CD14-positive monocyte (primary cell): ENCODE data around the gene MRPL24. TPM values are rescaled to one million over a fixed set of nuclear protein-coding genes. Genes with fewer than 3 reads are reported as not detected.

ENCODE experiments used
- DNase-seq, 3 donors: peaks; one replicate each; pipeline ENCODE4 v3.0.0-alpha.2; 2011 to 2022
- H2AFZ ChIP-seq: 2 replicates; pipeline ENCODE4 v1.6.0; 2012; ENCODE audit warnings: mild to moderate bottlenecking, low read depth, low read length, inconsistent platforms; ENCODE audit not compliant: insufficient read depth, poor library complexity, severe bottlenecking
- H3K27ac ChIP-seq, 2 donors: 1 replicate in 1 of 2; 2 replicates in 1 of 2; pipeline ENCODE4 v1.5.1; 2012 to 2013; ENCODE audit warnings: low read length in 2 of 2, control low read depth in 1 of 2, inconsistent platforms in 1 of 2, low read depth in 1 of 2, mild to moderate bottlenecking in 1 of 2
- H3K27me3 ChIP-seq, 2 donors: one replicate each; pipeline versions ENCODE4 v1.6.0 to v1.6.1; 2011 to 2013; ENCODE audit warnings: low read length in 2 of 2; ENCODE audit not compliant: control insufficient read depth in 2 of 2, insufficient read depth in 2 of 2
- H3K36me3 ChIP-seq, 2 donors: replicated peaks in 1 of 2; 1 replicate in 1 of 2; 2 replicates in 1 of 2; pipeline versions ENCODE4 v1.5.1 to v1.6.1; 2012 to 2013; ENCODE audit warnings: low read length in 2 of 2, control low read depth in 1 of 2, inconsistent platforms in 1 of 2, mild to moderate bottlenecking in 1 of 2; ENCODE audit not compliant: insufficient read depth in 2 of 2, control insufficient read depth in 1 of 2
- H3K4me1 ChIP-seq, 2 donors: 1 replicate in 1 of 2; 2 replicates in 1 of 2; pipeline versions ENCODE4 v1.5.1 to v1.6.1; 2012 to 2013; ENCODE audit warnings: low read length in 2 of 2, control low read depth in 1 of 2, inconsistent platforms in 1 of 2, mild to moderate bottlenecking in 1 of 2, moderate library complexity in 1 of 2; ENCODE audit not compliant: insufficient read depth in 2 of 2, control insufficient read depth in 1 of 2
- H3K4me2 ChIP-seq: replicated peaks from 2 replicates; pipeline ENCODE3; 2012; ENCODE audit warnings: low read length, moderate library complexity, mild to moderate bottlenecking; ENCODE audit not compliant: poor library complexity, severe bottlenecking; ENCODE audit errors: extremely low read depth
- H3K4me3 ChIP-seq, 3 experiments: fragments of 200-600 bp in 1 of 3; sonication (generic) in 1 of 3; replicated peaks in 1 of 3; 1 replicate in 2 of 3; 2 replicates in 1 of 3; pipeline ENCODE4 v1.5.1; 2011 to 2013; ENCODE audit warnings: low read length in 3 of 3, mild to moderate bottlenecking in 3 of 3, control low read depth in 2 of 3, low read depth in 2 of 3, inconsistent platforms in 1 of 3, moderate library complexity in 1 of 3
- H3K79me2 ChIP-seq: 2 replicates; pipeline ENCODE4 v1.6.0; 2012; ENCODE audit warnings: mild to moderate bottlenecking, control low read depth, inconsistent platforms, low read length, moderate library complexity; ENCODE audit not compliant: insufficient read depth
- H3K9ac ChIP-seq: 2 replicates; pipeline ENCODE4 v1.6.0; 2017; ENCODE audit warnings: low read length, mild to moderate bottlenecking; ENCODE audit not compliant: insufficient read depth, poor library complexity, severe bottlenecking
- H3K9me3 ChIP-seq, 2 donors: replicated peaks in 1 of 2; 1 replicate in 1 of 2; 2 replicates in 1 of 2; pipeline versions ENCODE4 v1.5.1 to v1.6.1; 2012 to 2013; ENCODE audit warnings: low read length in 2 of 2, control low read depth in 1 of 2; ENCODE audit not compliant: control insufficient read depth in 1 of 2, insufficient read depth in 1 of 2
- H4K20me1 ChIP-seq: 2 replicates; pipeline ENCODE4 v1.6.0; 2012; ENCODE audit warnings: mild to moderate bottlenecking, low read length, control low read depth, moderate library complexity; ENCODE audit not compliant: insufficient read depth
- H3K27ac Mint-ChIP-seq, 7 donors: one replicate each; pipeline ENCODE4 v1.8.0; 2020; ENCODE audit warnings: mild to moderate bottlenecking in 7 of 7, mixed read lengths in 7 of 7, moderate library complexity in 6 of 7, inconsistent platforms in 2 of 7
- H3K27me3 Mint-ChIP-seq, 3 donors: one replicate each; pipeline ENCODE4 v1.8.0; 2021 to 2022; ENCODE audit warnings: low read depth in 3 of 3, mild to moderate bottlenecking in 3 of 3, mixed read lengths in 3 of 3, moderate library complexity in 3 of 3, inconsistent platforms in 1 of 3
- H3K36me3 Mint-ChIP-seq, 2 donors: one replicate each; pipeline ENCODE4 v1.8.0; 2020; ENCODE audit warnings: mixed read lengths in 2 of 2, inconsistent platforms in 1 of 2, mild to moderate bottlenecking in 1 of 2
- H3K4me1 Mint-ChIP-seq: one replicate; pipeline ENCODE4 v1.8.0; 2020; ENCODE audit warnings: mild to moderate bottlenecking, mixed read lengths
- H3K4me3 Mint-ChIP-seq, 2 donors: one replicate each; pipeline ENCODE4 v1.8.0; 2020; ENCODE audit warnings: mild to moderate bottlenecking in 2 of 2, mixed read lengths in 2 of 2, moderate library complexity in 1 of 2
- H3K9me3 Mint-ChIP-seq, 7 donors: one replicate each; pipeline ENCODE4 v1.8.0; 2020 to 2022; ENCODE audit warnings: mixed read lengths in 7 of 7, mild to moderate bottlenecking in 6 of 7, moderate library complexity in 6 of 7, inconsistent platforms in 2 of 7
- CTCF ChIP-seq: fragments of 200-600 bp; IDR thresholded peaks from one replicate; pipeline ENCODE4 v1.8.0; 2022; ENCODE audit warnings: antibody characterized with exemption, mild to moderate bottlenecking
- WGBS: methylation state at CpG from one replicate; pipeline ENCODE4 v1.1.5; 2013; ENCODE audit warnings: missing lambda C conversion rate; ENCODE audit not compliant: insufficient coverage; 5-methylcytosine and 5-hydroxymethylcytosine counted together
- intact Hi-C, 2 donors: fragments of 100-400 bp; cut with micrococcal nuclease; formaldehyde crosslinking; loops; one replicate each; pipeline versions ENCODE4 v1.15.0 to v1.15.1; 2023
- polyA plus RNA-seq, 3 donors: library from polyadenylated mRNA; depleted of rRNA in 1 of 3; unstranded in 2 of 3; stranded (reverse) in 1 of 3; fragments of 300-500 nt in 2 of 3; fragments of >200 nt in 1 of 3; fragmentation: Illumina TruSeq in 2 of 3; gene quantifications; 1 replicate in 2 of 3; 2 replicates in 1 of 3; pipeline ENCODE4 v1.2.3, GENCODE V29; 2012 to 2021

Gene MRPL24
- polyA plus RNA-seq, 3 donors: 28.7 to 47.0 (median 38.4) TPM

- DNase-seq: no peak
- Histone ChIP-seq H3K79me2 (no peaks in the 10 kb centered on the region), H4K20me1 (no peaks in the 10 kb centered on the region), H3K27me3 (peaks cover 44 to 75% of the 10 kb centered on the region in 2 donors), H3K27ac (no peak overlapping the region), H3K9ac (no peak overlapping the region), H3K4me3 (no peak overlapping the region), H2AFZ (no peak overlapping the region), H3K36me3 (no peaks in the 10 kb centered on the region), H3K9me3 (peaks cover 0 to 15% of the 10 kb centered on the region in 2 donors), H3K4me2 (no peak overlapping the region), H3K4me1 (peaks cover 20 to 22% of the 10 kb centered on the region in 2 donors)
- 83% methylated on average over 1 of the region's 4 CpGs for WGBS
- H3K9me3 Mint-ChIP-seq: peaks cover 0 to 25% (median 10%) of the 10 kb centered on the region in 7 donors
- peak overlapping the region in 1 of 2 donors; percentile 58 for H3K4me3 Mint-ChIP-seq
- peaks cover 0 to 7% of the 10 kb centered on the region in 2 donors for H3K36me3 Mint-ChIP-seq
- H3K27me3 Mint-ChIP-seq: peaks cover 76 to 83% (median 82%) of the 10 kb centered on the region in 3 donors
- intact Hi-C loops: no loop called here
- no peak for TF ChIP-seq CTCF
- peaks cover 28% of the 10 kb centered on the region for H3K4me1 Mint-ChIP-seq
- no peak overlapping the region for H3K27ac Mint-ChIP-seq
Measured at GRCh38 chr1:156703336-156703735, 37.6 kb downstream of the MRPL24 start.

GRCh38 chr1:156700736-156701531, 40.0 kb downstream of the MRPL24 start:
- no peak for TF ChIP-seq CTCF
- Mint-ChIP-seq H3K9me3 (peaks cover 0 to 16% (median 5%) of the 10 kb centered on the region in 7 donors), H3K4me1 (peaks cover 16% of the 10 kb centered on the region), H3K27me3 (peaks cover 65 to 66% (median 66%) of the 10 kb centered on the region in 3 donors), H3K36me3 (peaks cover 0 to 5% of the 10 kb centered on the region in 2 donors), H3K4me3 (peak overlapping the region in 1 of 2 donors; percentile 11), H3K27ac (no peak overlapping the region)
- Histone ChIP-seq H2AFZ (no peak overlapping the region), H4K20me1 (no peaks in the 10 kb centered on the region), H3K9me3 (peaks cover 0 to 15% of the 10 kb centered on the region in 2 donors), H3K36me3 (no peaks in the 10 kb centered on the region), H3K4me2 (no peak overlapping the region), H3K4me3 (no peak overlapping the region), H3K27ac (no peak overlapping the region), H3K27me3 (peaks cover 31 to 56% of the 10 kb centered on the region in 2 donors), H3K79me2 (no peaks in the 10 kb centered on the region), H3K4me1 (peaks cover 13 to 14% of the 10 kb centered on the region in 2 donors), H3K9ac (no peak overlapping the region)
- WGBS: 66% methylated on average over 3 of the region's 8 CpGs
- intact Hi-C loops: no loop called here
- no peak for DNase-seq
